Natural killer cell (primary cell): ENCODE measurements around the gene RIC3. TPM values are rescaled to one million over a fixed set of nuclear protein-coding genes. Genes with fewer than 3 reads are reported as not detected.

Experiments used
- ATAC-seq, 3 donors: fragments of 150-1000 bp in 2 of 3; fragments of 200-7000 bp in 1 of 3; cut with Tn5 transposase; 1 replicate in 1 of 3; 2 replicates in 2 of 3; pipeline ENCODE4 v1.10.0; 2021; ENCODE audit warnings: mild to moderate bottlenecking in 2 of 3, moderate library complexity in 2 of 3
- DNase-seq, 2 donors: peaks; one replicate each; pipeline versions ENCODE4 v3.0.0 to v3.0.0-alpha.2; 2013 to 2021; ENCODE audit warnings: mixed read lengths in 1 of 2
- H3K27ac ChIP-seq: one replicate; pipeline ENCODE4 v1.5.1; 2013; ENCODE audit warnings: mild to moderate bottlenecking, low read length
- H3K27me3 ChIP-seq: one replicate; pipeline ENCODE4 v1.6.1; 2013; ENCODE audit warnings: low read length; ENCODE audit not compliant: control insufficient read depth, insufficient read depth
- H3K36me3 ChIP-seq: one replicate; pipeline ENCODE4 v1.6.1; 2013; ENCODE audit warnings: low read length; ENCODE audit not compliant: control insufficient read depth, insufficient read depth
- H3K4me1 ChIP-seq: one replicate; pipeline ENCODE4 v1.6.1; 2013; ENCODE audit warnings: low read length; ENCODE audit not compliant: control insufficient read depth, insufficient read depth
- H3K4me3 ChIP-seq: one replicate; pipeline ENCODE4 v1.5.1; 2013; ENCODE audit warnings: low read length
- H3K9me3 ChIP-seq: one replicate; pipeline ENCODE4 v1.6.1; 2013; ENCODE audit warnings: low read length; ENCODE audit not compliant: control insufficient read depth, insufficient read depth
- H3K27ac Mint-ChIP-seq, 2 donors: one replicate each; pipeline ENCODE4 v1.8.0; 2022; ENCODE audit warnings: mild to moderate bottlenecking in 2 of 2, mixed read lengths in 2 of 2, moderate library complexity in 1 of 2
- H3K27me3 Mint-ChIP-seq, 2 donors: one replicate each; pipeline ENCODE4 v1.8.0; 2022; ENCODE audit warnings: low read depth in 2 of 2, mixed read lengths in 2 of 2
- H3K36me3 Mint-ChIP-seq: one replicate; pipeline ENCODE4 v1.8.0; 2022; ENCODE audit warnings: mixed read lengths
- H3K4me1 Mint-ChIP-seq, 2 donors: one replicate each; pipeline ENCODE4 v1.8.0; 2022; ENCODE audit warnings: mixed read lengths in 2 of 2
- H3K4me3 Mint-ChIP-seq: one replicate; pipeline ENCODE4 v1.8.0; 2022; ENCODE audit warnings: mild to moderate bottlenecking, moderate library complexity, mixed read lengths
- H3K9me3 Mint-ChIP-seq, 2 donors: one replicate each; pipeline ENCODE4 v1.8.0; 2022; ENCODE audit warnings: mixed read lengths in 2 of 2
- WGBS: methylation state at CpG from one replicate; pipeline ENCODE4 v1.1.7; 2013; ENCODE audit warnings: missing lambda C conversion rate; ENCODE audit not compliant: insufficient coverage; 5-methylcytosine and 5-hydroxymethylcytosine counted together
- intact Hi-C: fragments of 100-400 bp; cut with micrococcal nuclease; formaldehyde crosslinking; loops from one replicate; pipeline ENCODE4 v1.14.2; 2022
- total RNA-seq, 4 donors: library from RNA; stranded (reverse); fragments of 120-200 nt in 1 of 4; gene quantifications; one replicate each; pipeline versions ENCODE4 v1.2.3 to v1.2.4, GENCODE V29; 2013 to 2022
- TF ChIP-seq, protein P1 (sequence below): fragments of 200-600 bp; IDR thresholded peaks from one replicate; pipeline ENCODE4 v1.8.0; 2022; ENCODE audit warnings: antibody characterized with exemption

RIC3 gene
- total RNA-seq, 3 donors from 2014 or later (not counting 1 experiment from before 2014, with no cell fraction given) = 3.5 to 4.7 (median 3.6) TPM

DNA sequence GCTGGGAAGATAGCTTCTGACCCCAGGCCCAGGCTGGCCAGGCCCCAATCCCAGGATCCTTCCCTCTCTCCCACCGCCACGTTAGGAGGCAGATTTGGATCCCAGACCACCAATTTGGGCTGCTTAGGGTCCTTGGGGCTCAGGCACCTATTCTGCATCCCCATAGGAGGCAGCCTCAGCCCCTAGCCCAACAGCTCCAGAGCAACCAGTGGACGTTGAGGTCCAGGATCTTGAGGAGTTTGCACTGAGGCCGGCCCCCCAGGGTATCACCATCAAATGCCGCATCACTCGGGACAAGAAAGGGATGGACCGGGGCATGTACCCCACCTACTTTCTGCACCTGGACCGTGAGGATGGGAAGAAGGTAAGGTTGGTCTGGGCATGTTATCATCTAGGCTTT lies 71.8 kb downstream of the RIC3 start:
- no peaks in the 10 kb centered on the region for H3K27me3 Mint-ChIP-seq
- no peak overlapping the region for H3K27ac Mint-ChIP-seq
- H3K4me3 Mint-ChIP-seq = no peak overlapping the region
- TF ChIP-seq, protein P1, sequence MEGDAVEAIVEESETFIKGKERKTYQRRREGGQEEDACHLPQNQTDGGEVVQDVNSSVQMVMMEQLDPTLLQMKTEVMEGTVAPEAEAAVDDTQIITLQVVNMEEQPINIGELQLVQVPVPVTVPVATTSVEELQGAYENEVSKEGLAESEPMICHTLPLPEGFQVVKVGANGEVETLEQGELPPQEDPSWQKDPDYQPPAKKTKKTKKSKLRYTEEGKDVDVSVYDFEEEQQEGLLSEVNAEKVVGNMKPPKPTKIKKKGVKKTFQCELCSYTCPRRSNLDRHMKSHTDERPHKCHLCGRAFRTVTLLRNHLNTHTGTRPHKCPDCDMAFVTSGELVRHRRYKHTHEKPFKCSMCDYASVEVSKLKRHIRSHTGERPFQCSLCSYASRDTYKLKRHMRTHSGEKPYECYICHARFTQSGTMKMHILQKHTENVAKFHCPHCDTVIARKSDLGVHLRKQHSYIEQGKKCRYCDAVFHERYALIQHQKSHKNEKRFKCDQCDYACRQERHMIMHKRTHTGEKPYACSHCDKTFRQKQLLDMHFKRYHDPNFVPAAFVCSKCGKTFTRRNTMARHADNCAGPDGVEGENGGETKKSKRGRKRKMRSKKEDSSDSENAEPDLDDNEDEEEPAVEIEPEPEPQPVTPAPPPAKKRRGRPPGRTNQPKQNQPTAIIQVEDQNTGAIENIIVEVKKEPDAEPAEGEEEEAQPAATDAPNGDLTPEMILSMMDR = no peak
- Histone ChIP-seq H3K4me1 (no peaks in the 10 kb centered on the region), H3K4me3 (no peak overlapping the region), H3K36me3 (no peaks in the 10 kb centered on the region), H3K27me3 (no peaks in the 10 kb centered on the region), H3K27ac (no peak overlapping the region), H3K9me3 (no peaks in the 10 kb centered on the region)
- no peaks in the 10 kb centered on the region for H3K9me3 Mint-ChIP-seq
- DNase-seq (no peak), ATAC-seq (no peak)
- intact Hi-C loops = no loop called here
- no peaks in the 10 kb centered on the region for H3K4me1 Mint-ChIP-seq
- 88% methylated on average over 8 of the region's 8 CpGs for WGBS
- no peaks in the 10 kb centered on the region for H3K36me3 Mint-ChIP-seq

DNA sequence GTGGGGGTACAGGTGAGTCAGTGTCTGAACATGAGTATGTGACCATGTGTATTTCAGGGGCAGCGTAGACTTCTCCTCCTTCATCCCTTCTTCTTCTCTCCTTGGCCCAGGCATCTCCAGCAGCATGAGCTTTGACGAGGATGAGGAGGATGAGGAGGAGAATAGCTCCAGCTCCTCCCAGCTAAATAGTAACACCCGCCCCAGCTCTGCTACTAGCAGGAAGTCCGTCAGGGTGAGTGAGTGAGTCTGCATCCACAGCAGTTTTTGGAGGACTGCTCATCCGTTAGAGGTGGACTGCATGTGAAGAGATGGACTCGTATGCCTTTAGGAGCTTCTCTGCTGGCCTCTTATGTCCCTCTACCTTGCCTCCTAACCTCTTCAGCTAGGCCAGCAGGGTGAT lies 72.2 kb downstream of the RIC3 start:
- Histone ChIP-seq H3K4me1 (no peaks in the 10 kb centered on the region), H3K9me3 (no peaks in the 10 kb centered on the region), H3K27me3 (no peaks in the 10 kb centered on the region), H3K4me3 (no peak overlapping the region), H3K36me3 (no peaks in the 10 kb centered on the region), H3K27ac (no peak overlapping the region)
- Mint-ChIP-seq H3K4me1 (no peaks in the 10 kb centered on the region), H3K4me3 (no peak overlapping the region), H3K27me3 (no peaks in the 10 kb centered on the region), H3K27ac (no peak overlapping the region), H3K36me3 (no peaks in the 10 kb centered on the region), H3K9me3 (no peaks in the 10 kb centered on the region)
- DNase-seq = no peak
- TF ChIP-seq, protein P1 = no peak
- ATAC-seq = no peak
- 85% methylated on average over 4 of the region's 6 CpGs for WGBS
- intact Hi-C loops = no loop called here

DNA sequence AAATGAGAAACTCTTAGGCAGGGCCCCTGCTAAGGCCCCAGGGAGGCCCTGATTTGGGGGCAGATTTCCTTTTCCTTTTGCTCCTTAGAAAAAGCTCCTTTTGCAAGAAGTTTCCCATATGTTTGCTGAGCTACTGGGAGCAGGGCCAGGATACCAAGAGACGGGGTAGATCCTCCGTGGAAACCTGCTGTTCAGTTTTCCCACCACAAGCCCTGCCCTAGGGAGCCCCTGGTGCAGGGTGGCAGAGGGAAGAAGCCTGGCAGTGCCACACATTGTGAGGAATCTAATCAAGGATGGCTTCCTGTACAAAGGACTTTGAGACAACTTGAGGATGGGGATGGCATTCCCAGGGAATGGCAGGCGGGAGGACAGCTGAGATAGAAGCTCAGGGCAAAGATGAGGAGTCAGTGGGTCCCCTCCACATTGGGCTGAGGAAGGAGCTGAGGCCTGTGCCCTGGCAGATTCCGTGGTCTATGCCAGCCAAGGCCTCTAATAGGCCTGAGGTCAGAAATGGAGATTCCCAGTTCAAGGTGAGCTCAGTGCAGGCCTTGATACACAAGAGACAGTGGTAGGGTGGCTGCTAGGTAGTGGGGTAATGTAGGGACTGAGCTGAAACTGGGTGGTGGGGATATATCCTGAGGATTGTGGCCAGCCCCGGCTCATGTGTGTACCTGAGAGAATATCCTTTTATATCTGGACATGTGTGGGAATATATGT lies 72.9 kb downstream of the RIC3 start:
- Histone ChIP-seq H3K4me3 (no peak overlapping the region), H3K27ac (no peak overlapping the region), H3K36me3 (no peaks in the 10 kb centered on the region), H3K4me1 (no peaks in the 10 kb centered on the region), H3K27me3 (no peaks in the 10 kb centered on the region), H3K9me3 (no peaks in the 10 kb centered on the region)
- no peak for DNase-seq
- Mint-ChIP-seq H3K36me3 (no peaks in the 10 kb centered on the region), H3K4me1 (no peaks in the 10 kb centered on the region), H3K27ac (no peak overlapping the region), H3K4me3 (no peak overlapping the region), H3K27me3 (no peaks in the 10 kb centered on the region), H3K9me3 (no peaks in the 10 kb centered on the region)
- no peak for ATAC-seq
- TF ChIP-seq, protein P1 = no peak
- intact Hi-C loops = no loop called here
- WGBS = 88% methylated on average over 5 of the region's 5 CpGs

DNA sequence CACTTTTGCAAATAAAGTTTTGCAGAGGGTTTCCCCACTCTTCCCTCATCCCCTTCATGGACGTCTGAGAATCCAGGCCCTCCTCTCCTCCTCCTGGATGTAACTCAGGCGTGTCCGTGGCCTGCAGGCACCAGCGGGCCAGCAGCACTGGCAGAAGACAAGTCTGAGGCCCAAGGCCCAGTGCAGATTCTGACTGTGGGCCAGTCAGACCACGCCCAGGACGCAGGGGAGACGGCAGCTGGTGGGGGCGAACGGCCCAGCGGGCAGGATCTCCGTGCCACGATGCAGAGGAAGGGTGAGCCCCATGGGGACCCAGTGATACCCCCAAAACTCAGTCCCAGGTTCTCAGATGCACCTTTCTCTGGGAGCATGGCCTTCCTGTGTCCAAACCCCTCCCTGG lies 73.5 kb downstream of the RIC3 start:
- H3K4me3 Mint-ChIP-seq = no peak overlapping the region

More for the DNA sequence above, 73.5 kb downstream of the RIC3 start:
- H3K4me1 Mint-ChIP-seq = no peaks in the 10 kb centered on the region
- H3K27ac ChIP-seq = no peak overlapping the region
- intact Hi-C loops = no loop called here
- no peak for DNase-seq
- H3K4me3 ChIP-seq = no peak overlapping the region
- no peaks in the 10 kb centered on the region for H3K36me3 ChIP-seq
- H3K4me1 ChIP-seq = no peaks in the 10 kb centered on the region
- no peaks in the 10 kb centered on the region for H3K27me3 Mint-ChIP-seq
- no peak for ATAC-seq
- no peaks in the 10 kb centered on the region for H3K9me3 ChIP-seq
- H3K9me3 Mint-ChIP-seq = no peaks in the 10 kb centered on the region
- H3K27me3 ChIP-seq = no peaks in the 10 kb centered on the region
- TF ChIP-seq, protein P1 = no peak
- no peaks in the 10 kb centered on the region for H3K36me3 Mint-ChIP-seq
- H3K27ac Mint-ChIP-seq = no peak overlapping the region
- WGBS = 65% methylated on average over 12 of the region's 12 CpGs
